ENCODE results near the gene TMEM8B. TPM values are rescaled to one million over a fixed set of nuclear protein-coding genes. Genes with fewer than 3 reads are reported as not detected.

TMEM8B gene
- total RNA-seq, 1 experiment from 2014 or later, result 4.6 TPM

- ChIA-PET POLR2A (interaction anchor here (0.6 to 1.5 kb wide), 10 partner anchors 8 to 280 kb away, joined by 3 to 6 read pairs (median 3); partner anchors contain the start of genes HRCT1 and SPAG8), CTCF (interaction anchor here (0.6 to 3.8 kb wide), 51 partner anchors 8 to 265 kb away, joined by 3 to 63 read pairs (median 6); partner anchors contain the start of genes HINT2 and SPAG8)
- intact Hi-C loops (cut with micrococcal nuclease), result loop anchor here (1.0 to 10.0 kb wide), 5 partner anchors 25 to 235 kb away; partner anchors contain the start of genes HINT2 and HRCT1
- no peaks in the 10 kb centered on the region for H3K9me3 Mint-ChIP-seq (ENCODE audit: unreplicated experiment)
- no peak overlapping the region for H3K27ac Mint-ChIP-seq (ENCODE audit: low read depth, unreplicated experiment)
- BruUV-seq (replicated peaks), result no TSS peak
- no peak for TF ChIP-seq CTCF (IDR thresholded peaks at IDR 0.05; ENCODE audit: unreplicated experiment)
- no peaks in the 10 kb centered on the region for H3K27me3 Mint-ChIP-seq (ENCODE audit: insufficient read depth, unreplicated experiment)
- H3K36me3 Mint-ChIP-seq (ENCODE audit: insufficient read depth, unreplicated experiment), result peaks cover 15% of the 10 kb centered on the region
- no peak for DNase-seq (ENCODE audit: unreplicated experiment)
- no peak overlapping the region for H3K4me3 Mint-ChIP-seq (ENCODE audit: unreplicated experiment)
- H3K4me1 Mint-ChIP-seq (ENCODE audit: insufficient read depth, unreplicated experiment), result no peaks in the 10 kb centered on the region
Measured at GRCh38 chr9:35790025-35790384, 39.0 kb upstream of the TMEM8B start.

GRCh38 chr9:35790385-35791296, 38.4 kb upstream of the TMEM8B start:
- TF ChIP-seq CTCF (IDR thresholded peaks at IDR 0.05; ENCODE audit: unreplicated experiment), result peak; percentile 69
- ChIA-PET POLR2A (interaction anchor here (0.6 to 1.5 kb wide), 9 partner anchors 8 to 280 kb away, joined by 3 to 6 read pairs (median 3); partner anchors contain the start of genes HRCT1 and SPAG8), CTCF (interaction anchor here (0.6 to 3.8 kb wide), 58 partner anchors 8 to 1689 kb away, joined by 3 to 63 read pairs (median 5); partner anchors contain the start of genes HINT2 and SPAG8)
- BruUV-seq (replicated peaks), result no TSS peak
- Mint-ChIP-seq H3K4me1 (ENCODE audit: insufficient read depth, unreplicated experiment) (peaks cover 6% of the 10 kb centered on the region), H3K9me3 (ENCODE audit: unreplicated experiment) (no peaks in the 10 kb centered on the region), H3K4me3 (ENCODE audit: unreplicated experiment) (no peak overlapping the region), H3K27ac (ENCODE audit: low read depth, unreplicated experiment) (no peak overlapping the region), H3K27me3 (ENCODE audit: insufficient read depth, unreplicated experiment) (no peaks in the 10 kb centered on the region), H3K36me3 (ENCODE audit: insufficient read depth, unreplicated experiment) (peaks cover 15% of the 10 kb centered on the region)
- intact Hi-C loops (cut with micrococcal nuclease), result loop anchor here (1.0 to 10.0 kb wide), 5 partner anchors 25 to 234 kb away; partner anchors contain the start of genes HINT2 and HRCT1
- DNase-seq (ENCODE audit: unreplicated experiment), result peak; percentile 78

GRCh38 chr9:35791297-35791921, 37.6 kb upstream of the TMEM8B start, which contains the start of gene NPR2:
Gene NPR2 (plus strand): TSS chr9:35791591. CDS start chr9:35792409, 818 bp downstream.
- Mint-ChIP-seq H3K4me3 (ENCODE audit: unreplicated experiment) (no peak within 1 kb of the TSS), H3K36me3 (ENCODE audit: insufficient read depth, unreplicated experiment) (peaks cover 9% of the 10 kb centered on the region), H3K4me1 (ENCODE audit: insufficient read depth, unreplicated experiment) (peaks cover 9% of the 10 kb centered on the region), H3K27me3 (ENCODE audit: insufficient read depth, unreplicated experiment) (no peaks in the 10 kb centered on the region), H3K27ac (ENCODE audit: low read depth, unreplicated experiment) (no peak within 1 kb of the TSS), H3K9me3 (ENCODE audit: unreplicated experiment) (no peaks in the 10 kb centered on the region)
- intact Hi-C loops (cut with micrococcal nuclease), result loop anchor here (2.0 to 10.0 kb wide), 2 partner anchors 115 to 233 kb away; partner anchors contain the start of gene HRCT1
- no peak for TF ChIP-seq CTCF (IDR thresholded peaks at IDR 0.05; ENCODE audit: unreplicated experiment)
- no peak for DNase-seq (ENCODE audit: unreplicated experiment)
- CTCF ChIA-PET, result interaction anchor here (1.0 to 2.7 kb wide), 6 partner anchors 9 to 233 kb away, joined by 3 to 24 read pairs (median 4); no protein-coding TSS in a partner anchor
- POLR2A ChIA-PET, result no interaction called here
- BruUV-seq (replicated peaks), result no TSS peak
